K562 (cell line): Measurements from ENCODE around the gene ERGIC3. TPM values are rescaled to one million over a fixed set of nuclear protein-coding genes. Genes with fewer than 3 reads are reported as not detected.

ENCODE experiments used
- ESRRA ChIP-seq: fragments of 450-650 bp; IDR thresholded peaks from 2 replicates; pipeline ENCODE4 v1.6.1; 2014; ENCODE audit warnings: low read depth, mild to moderate bottlenecking, moderate library complexity, borderline replicate concordance
- ETV1 ChIP-seq: fragments of 450-650 bp; conservative IDR thresholded peaks from 2 replicates; pipeline ENCODE4 v1.6.1; 2016; ENCODE audit warnings: missing genetic modification characterization, control low read depth, low read depth, missing compliant biosample characterization
- HMG20B ChIP-seq: fragments of 250-450 bp; sonication (Bioruptor Pico); IDR thresholded peaks from 2 replicates; pipeline ENCODE4 v1.5.0; 2021; ENCODE audit warnings: mild to moderate bottlenecking
- HNRNPLL ChIP-seq: fragments of 200-400 bp; formaldehyde crosslinking; IDR thresholded peaks from 2 replicates; pipeline ENCODE4 v1.6.1; 2017; ENCODE audit warnings: low read length, low read depth, mild to moderate bottlenecking; ENCODE audit not compliant: poor library complexity, severe bottlenecking
- KLF6 ChIP-seq: fragments of 250-450 bp; sonication (Bioruptor Pico); IDR thresholded peaks from 2 replicates; pipeline ENCODE4 v1.4.0; 2020; ENCODE audit warnings: mild to moderate bottlenecking, moderate library complexity, borderline replicate concordance
- MEIS2 ChIP-seq: fragments of 450-650 bp; IDR thresholded peaks from 2 replicates; pipeline ENCODE4 v1.6.1; 2014; ENCODE audit warnings: mild to moderate bottlenecking; ENCODE audit not compliant: partially characterized antibody
- NR2F6 ChIP-seq: fragments of 450-650 bp; formaldehyde crosslinking; IDR thresholded peaks from 2 replicates; pipeline ENCODE4 v1.4.0; 2020; ENCODE audit warnings: mild to moderate bottlenecking
- NUFIP1 ChIP-seq: fragments of 450-650 bp; IDR thresholded peaks from 2 replicates; pipeline ENCODE4 v1.6.1; 2018; ENCODE audit not compliant: partially characterized antibody
- SMARCA4 ChIP-seq: fragments of 450-650 bp; IDR thresholded peaks from 2 replicates; pipeline ENCODE4 v1.6.1; 2016
- polyA plus RNA-seq, 8 experiments: library from polyadenylated mRNA; depleted of rRNA in 4 of 8; stranded (reverse) in 5 of 8; unstranded in 3 of 8; fragments of >200 nt; fragmentation: Nextera tagmentation in 2 of 8; fragmentation: Illumina TruSeq in 1 of 8; extraction: Ambion mirVana in 2 of 8; extraction: Trizol in 1 of 8; gene quantifications; 2 replicates each; pipeline versions ENCODE4 v1.2.1 to v1.2.3, GENCODE V29; 2011 to 2014; ENCODE audit warnings: inconsistent platforms in 1 of 8, missing spikeins in 1 of 8
- total RNA-seq, 7 experiments: library from RNA; depleted of rRNA in 6 of 7; stranded (reverse); fragments of >200 nt in 6 of 7; fragmentation: Illumina TruSeq in 2 of 7; extraction: Trizol in 2 of 7; gene quantifications; 2 replicates each; pipeline versions ENCODE4 v1.2.1 to v1.2.3, GENCODE V29; 2011 to 2021; ENCODE audit warnings: low replicate concordance in 1 of 7
- TF ChIP-seq, protein P1 (sequence below): fragments of 250-450 bp; sonication (Bioruptor Pico); IDR thresholded peaks from 2 replicates; pipeline ENCODE4 v1.4.0; 2020; ENCODE audit warnings: mild to moderate bottlenecking, moderate library complexity
- TF ChIP-seq, protein P2 (sequence below), 3 experiments: fragments of 200-800 bp in 1 of 3; fragments of 250-450 bp in 1 of 3; fragments of 450-650 bp in 1 of 3; sonication (Bioruptor Pico) in 1 of 3; sonication (Bioruptor generic) in 1 of 3; formaldehyde crosslinking in 1 of 3; IDR thresholded peaks; 2 replicates each; pipeline versions ENCODE4 v1.6.1 to v1.8.0; 2016 to 2022; ENCODE audit warnings: mild to moderate bottlenecking in 2 of 3, missing genetic modification characterization in 2 of 3, missing compliant biosample characterization in 1 of 3, moderate library complexity in 1 of 3
- TF ChIP-seq, protein P3 (sequence below): fragments of 450-650 bp; IDR thresholded peaks from 2 replicates; pipeline ENCODE4 v1.6.1; 2017; ENCODE audit warnings: antibody characterized with exemption, mild to moderate bottlenecking
- TF ChIP-seq, protein P4 (sequence below): fragments of 450-650 bp; formaldehyde crosslinking; IDR thresholded peaks from 2 replicates; pipeline ENCODE4 v1.4.0; 2020; ENCODE audit warnings: mild to moderate bottlenecking, mixed read lengths

Gene ERGIC3
- total and polyA plus RNA-seq, 9 of the 15 experiments (the other 6 are each of a cell fraction or from before 2014, with no cell fraction given): 121 to 278 (median 184) TPM

DNA sequence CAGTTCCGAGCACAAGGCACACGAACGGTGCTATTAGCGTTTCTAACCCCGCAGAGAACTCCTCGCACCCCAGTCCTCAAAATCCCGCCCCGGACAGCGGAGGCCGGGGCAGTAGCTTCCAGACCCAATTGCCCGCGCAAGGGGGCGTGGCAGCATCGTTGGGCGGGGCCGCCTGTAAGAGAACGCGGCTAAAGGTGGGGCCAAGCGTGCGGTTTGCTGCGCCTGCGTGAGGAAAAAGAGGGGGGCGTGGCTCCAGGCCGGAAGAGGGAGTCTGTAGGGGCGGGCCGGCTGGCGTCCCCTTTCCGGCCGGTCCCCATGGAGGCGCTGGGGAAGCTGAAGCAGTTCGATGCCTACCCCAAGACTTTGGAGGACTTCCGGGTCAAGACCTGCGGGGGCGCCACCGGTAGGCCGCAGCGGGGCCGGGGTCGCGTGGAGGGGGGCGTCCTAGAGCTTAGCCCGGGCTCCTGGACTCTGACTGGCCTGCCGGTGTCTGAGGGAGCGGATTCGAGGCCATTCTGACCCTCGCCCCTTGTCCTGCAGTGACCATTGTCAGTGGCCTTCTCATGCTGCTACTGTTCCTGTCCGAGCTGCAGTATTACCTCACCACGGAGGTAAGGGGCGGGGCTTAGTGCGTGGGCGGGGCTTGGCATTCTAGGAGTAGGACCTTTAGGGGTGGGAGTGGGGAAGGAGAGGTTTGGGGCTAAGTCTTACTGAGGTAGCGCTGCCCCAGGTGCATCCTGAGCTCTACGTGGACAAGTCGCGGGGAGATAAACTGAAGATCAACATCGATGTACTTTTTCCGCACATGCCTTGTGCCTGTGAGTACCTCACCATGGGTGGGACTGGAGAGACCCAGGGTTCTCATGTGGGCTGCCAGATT lies at the start of gene ERGIC3 (continued):
- TF ChIP-seq, protein P1, sequence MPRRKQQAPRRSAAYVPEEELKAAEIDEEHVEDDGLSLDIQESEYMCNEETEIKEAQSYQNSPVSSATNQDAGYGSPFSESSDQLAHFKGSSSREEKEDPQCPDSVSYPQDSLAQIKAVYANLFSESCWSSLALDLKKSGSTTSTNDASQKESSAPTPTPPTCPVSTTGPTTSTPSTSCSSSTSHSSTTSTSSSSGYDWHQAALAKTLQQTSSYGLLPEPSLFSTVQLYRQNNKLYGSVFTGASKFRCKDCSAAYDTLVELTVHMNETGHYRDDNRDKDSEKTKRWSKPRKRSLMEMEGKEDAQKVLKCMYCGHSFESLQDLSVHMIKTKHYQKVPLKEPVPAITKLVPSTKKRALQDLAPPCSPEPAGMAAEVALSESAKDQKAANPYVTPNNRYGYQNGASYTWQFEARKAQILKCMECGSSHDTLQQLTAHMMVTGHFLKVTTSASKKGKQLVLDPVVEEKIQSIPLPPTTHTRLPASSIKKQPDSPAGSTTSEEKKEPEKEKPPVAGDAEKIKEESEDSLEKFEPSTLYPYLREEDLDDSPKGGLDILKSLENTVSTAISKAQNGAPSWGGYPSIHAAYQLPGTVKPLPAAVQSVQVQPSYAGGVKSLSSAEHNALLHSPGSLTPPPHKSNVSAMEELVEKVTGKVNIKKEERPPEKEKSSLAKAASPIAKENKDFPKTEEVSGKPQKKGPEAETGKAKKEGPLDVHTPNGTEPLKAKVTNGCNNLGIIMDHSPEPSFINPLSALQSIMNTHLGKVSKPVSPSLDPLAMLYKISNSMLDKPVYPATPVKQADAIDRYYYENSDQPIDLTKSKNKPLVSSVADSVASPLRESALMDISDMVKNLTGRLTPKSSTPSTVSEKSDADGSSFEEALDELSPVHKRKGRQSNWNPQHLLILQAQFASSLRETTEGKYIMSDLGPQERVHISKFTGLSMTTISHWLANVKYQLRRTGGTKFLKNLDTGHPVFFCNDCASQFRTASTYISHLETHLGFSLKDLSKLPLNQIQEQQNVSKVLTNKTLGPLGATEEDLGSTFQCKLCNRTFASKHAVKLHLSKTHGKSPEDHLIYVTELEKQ: no peak
- TF ChIP-seq ETV1 (tag): peak; percentile 63
- TF ChIP-seq, protein P2, sequence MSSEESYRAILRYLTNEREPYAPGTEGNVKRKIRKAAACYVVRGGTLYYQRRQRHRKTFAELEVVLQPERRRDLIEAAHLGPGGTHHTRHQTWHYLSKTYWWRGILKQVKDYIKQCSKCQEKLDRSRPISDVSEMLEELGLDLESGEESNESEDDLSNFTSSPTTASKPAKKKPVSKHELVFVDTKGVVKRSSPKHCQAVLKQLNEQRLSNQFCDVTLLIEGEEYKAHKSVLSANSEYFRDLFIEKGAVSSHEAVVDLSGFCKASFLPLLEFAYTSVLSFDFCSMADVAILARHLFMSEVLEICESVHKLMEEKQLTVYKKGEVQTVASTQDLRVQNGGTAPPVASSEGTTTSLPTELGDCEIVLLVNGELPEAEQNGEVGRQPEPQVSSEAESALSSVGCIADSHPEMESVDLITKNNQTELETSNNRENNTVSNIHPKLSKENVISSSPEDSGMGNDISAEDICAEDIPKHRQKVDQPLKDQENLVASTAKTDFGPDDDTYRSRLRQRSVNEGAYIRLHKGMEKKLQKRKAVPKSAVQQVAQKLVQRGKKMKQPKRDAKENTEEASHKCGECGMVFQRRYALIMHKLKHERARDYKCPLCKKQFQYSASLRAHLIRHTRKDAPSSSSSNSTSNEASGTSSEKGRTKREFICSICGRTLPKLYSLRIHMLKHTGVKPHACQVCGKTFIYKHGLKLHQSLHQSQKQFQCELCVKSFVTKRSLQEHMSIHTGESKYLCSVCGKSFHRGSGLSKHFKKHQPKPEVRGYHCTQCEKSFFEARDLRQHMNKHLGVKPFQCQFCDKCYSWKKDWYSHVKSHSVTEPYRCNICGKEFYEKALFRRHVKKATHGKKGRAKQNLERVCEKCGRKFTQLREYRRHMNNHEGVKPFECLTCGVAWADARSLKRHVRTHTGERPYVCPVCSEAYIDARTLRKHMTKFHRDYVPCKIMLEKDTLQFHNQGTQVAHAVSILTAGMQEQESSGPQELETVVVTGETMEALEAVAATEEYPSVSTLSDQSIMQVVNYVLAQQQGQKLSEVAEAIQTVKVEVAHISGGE (CRISPR knock-in tag; IDR thresholded peaks at IDR 0.05): peak; percentile 27 to 96 (median 88); a peak in 5 of 6 replicates
- TF ChIP-seq, protein P3, sequence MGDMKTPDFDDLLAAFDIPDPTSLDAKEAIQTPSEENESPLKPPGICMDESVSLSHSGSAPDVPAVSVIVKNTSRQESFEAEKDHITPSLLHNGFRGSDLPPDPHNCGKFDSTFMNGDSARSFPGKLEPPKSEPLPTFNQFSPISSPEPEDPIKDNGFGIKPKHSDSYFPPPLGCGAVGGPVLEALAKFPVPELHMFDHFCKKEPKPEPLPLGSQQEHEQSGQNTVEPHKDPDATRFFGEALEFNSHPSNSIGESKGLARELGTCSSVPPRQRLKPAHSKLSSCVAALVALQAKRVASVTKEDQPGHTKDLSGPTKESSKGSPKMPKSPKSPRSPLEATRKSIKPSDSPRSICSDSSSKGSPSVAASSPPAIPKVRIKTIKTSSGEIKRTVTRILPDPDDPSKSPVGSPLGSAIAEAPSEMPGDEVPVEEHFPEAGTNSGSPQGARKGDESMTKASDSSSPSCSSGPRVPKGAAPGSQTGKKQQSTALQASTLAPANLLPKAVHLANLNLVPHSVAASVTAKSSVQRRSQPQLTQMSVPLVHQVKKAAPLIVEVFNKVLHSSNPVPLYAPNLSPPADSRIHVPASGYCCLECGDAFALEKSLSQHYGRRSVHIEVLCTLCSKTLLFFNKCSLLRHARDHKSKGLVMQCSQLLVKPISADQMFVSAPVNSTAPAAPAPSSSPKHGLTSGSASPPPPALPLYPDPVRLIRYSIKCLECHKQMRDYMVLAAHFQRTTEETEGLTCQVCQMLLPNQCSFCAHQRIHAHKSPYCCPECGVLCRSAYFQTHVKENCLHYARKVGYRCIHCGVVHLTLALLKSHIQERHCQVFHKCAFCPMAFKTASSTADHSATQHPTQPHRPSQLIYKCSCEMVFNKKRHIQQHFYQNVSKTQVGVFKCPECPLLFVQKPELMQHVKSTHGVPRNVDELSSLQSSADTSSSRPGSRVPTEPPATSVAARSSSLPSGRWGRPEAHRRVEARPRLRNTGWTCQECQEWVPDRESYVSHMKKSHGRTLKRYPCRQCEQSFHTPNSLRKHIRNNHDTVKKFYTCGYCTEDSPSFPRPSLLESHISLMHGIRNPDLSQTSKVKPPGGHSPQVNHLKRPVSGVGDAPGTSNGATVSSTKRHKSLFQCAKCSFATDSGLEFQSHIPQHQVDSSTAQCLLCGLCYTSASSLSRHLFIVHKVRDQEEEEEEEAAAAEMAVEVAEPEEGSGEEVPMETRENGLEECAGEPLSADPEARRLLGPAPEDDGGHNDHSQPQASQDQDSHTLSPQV: no peak
- TF ChIP-seq, protein P4, sequence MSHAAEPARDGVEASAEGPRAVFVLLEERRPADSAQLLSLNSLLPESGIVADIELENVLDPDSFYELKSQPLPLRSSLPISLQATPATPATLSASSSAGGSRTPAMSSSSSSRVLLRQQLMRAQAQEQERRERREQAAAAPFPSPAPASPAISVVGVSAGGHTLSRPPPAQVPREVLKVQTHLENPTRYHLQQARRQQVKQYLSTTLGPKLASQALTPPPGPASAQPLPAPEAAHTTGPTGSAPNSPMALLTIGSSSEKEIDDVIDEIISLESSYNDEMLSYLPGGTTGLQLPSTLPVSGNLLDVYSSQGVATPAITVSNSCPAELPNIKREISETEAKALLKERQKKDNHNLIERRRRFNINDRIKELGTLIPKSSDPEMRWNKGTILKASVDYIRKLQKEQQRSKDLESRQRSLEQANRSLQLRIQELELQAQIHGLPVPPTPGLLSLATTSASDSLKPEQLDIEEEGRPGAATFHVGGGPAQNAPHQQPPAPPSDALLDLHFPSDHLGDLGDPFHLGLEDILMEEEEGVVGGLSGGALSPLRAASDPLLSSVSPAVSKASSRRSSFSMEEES (CRISPR knock-in tag): no peak
- TF ChIP-seq MEIS2: peak; percentile 86
- no peak for TF ChIP-seq HNRNPLL
- peak; percentile 56; the same call in 1 of the 2 replicates for TF ChIP-seq KLF6 (CRISPR knock-in tag)
- TF ChIP-seq NUFIP1: no peak
- TF ChIP-seq ESRRA: peak; percentile 60
- TF ChIP-seq SMARCA4: no peak
- TF ChIP-seq NR2F6 (CRISPR knock-in tag): no peak
- no peak for TF ChIP-seq HMG20B (CRISPR knock-in tag)
